Stomach (tissue), 4 donors: ENCODE data around the gene MRC2.

Source experiments
- EP300 ChIP-seq: sonication (generic); formaldehyde crosslinking; IDR thresholded peaks from one replicate; pipeline ENCODE4 v1.6.1; 2017; ENCODE audit warnings: antibody characterized with exemption
- POLR2A ChIP-seq, 4 donors: fragments of 450-650 bp; IDR thresholded peaks; one replicate each; pipeline ENCODE4 v1.6.1; 2016; ENCODE audit warnings: antibody characterized with exemption in 4 of 4, control low read depth in 2 of 4, mild to moderate bottlenecking in 1 of 4, moderate library complexity in 1 of 4
- POLR2AphosphoS5 ChIP-seq, 3 donors: sonication (generic); formaldehyde crosslinking; IDR thresholded peaks; one replicate each; pipeline ENCODE4 v1.6.1; 2016; ENCODE audit warnings: antibody characterized with exemption in 3 of 3
- TF ChIP-seq, protein P1 (sequence below), 7 experiments: fragments of 450-650 bp in 4 of 7; fragments of 200-600 bp in 3 of 7; sonication (generic) in 3 of 7; IDR thresholded peaks; one replicate each; pipeline ENCODE4 v1.5.1; 2016 to 2019; ENCODE audit warnings: antibody characterized with exemption in 7 of 7, control low read depth in 2 of 7, mild to moderate bottlenecking in 1 of 7

DNA sequence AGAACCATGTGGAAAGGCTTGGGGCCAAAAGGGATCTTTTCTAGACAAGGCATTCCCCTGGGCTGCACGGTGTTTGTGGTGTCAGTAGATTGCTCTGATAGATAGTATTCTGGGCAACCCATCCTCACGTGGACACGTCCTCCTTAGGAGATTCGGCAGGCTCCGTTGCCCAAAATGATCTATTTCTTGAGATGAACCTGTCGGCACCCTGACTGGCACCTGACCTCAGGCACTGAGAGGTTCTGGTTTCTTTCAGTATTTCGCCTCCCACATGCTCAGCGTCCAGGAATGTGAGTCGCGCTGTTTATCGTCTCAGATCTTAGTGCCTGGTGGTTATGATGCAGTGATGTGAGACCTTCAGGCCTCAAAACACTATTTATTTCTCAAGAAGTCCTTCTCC lies 91.0 kb downstream of the MRC2 start:
- TF ChIP-seq, protein P1, sequence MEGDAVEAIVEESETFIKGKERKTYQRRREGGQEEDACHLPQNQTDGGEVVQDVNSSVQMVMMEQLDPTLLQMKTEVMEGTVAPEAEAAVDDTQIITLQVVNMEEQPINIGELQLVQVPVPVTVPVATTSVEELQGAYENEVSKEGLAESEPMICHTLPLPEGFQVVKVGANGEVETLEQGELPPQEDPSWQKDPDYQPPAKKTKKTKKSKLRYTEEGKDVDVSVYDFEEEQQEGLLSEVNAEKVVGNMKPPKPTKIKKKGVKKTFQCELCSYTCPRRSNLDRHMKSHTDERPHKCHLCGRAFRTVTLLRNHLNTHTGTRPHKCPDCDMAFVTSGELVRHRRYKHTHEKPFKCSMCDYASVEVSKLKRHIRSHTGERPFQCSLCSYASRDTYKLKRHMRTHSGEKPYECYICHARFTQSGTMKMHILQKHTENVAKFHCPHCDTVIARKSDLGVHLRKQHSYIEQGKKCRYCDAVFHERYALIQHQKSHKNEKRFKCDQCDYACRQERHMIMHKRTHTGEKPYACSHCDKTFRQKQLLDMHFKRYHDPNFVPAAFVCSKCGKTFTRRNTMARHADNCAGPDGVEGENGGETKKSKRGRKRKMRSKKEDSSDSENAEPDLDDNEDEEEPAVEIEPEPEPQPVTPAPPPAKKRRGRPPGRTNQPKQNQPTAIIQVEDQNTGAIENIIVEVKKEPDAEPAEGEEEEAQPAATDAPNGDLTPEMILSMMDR (IDR thresholded peaks at IDR 0.05), result no peak
- no peak for TF ChIP-seq POLR2A (IDR thresholded peaks at IDR 0.05)
- TF ChIP-seq EP300, result no peak
- TF ChIP-seq POLR2AphosphoS5 (IDR thresholded peaks at IDR 0.05), result no peak
